ENCODE data around the gene TBC1D14. TPM values are rescaled to one million over a fixed set of nuclear protein-coding genes. Genes with fewer than 3 reads are reported as not detected.

Gene TBC1D14
- total and polyA plus RNA-seq, 2 of the 8 experiments (the other 6 are each of a cell fraction or from before 2014, with no cell fraction given), result 45.6 to 48.2 TPM

GRCh38 chr4:6877067-6877466 lies 32.6 kb upstream of the TBC1D14 start (continued):
- TF ChIP-seq, protein P1, sequence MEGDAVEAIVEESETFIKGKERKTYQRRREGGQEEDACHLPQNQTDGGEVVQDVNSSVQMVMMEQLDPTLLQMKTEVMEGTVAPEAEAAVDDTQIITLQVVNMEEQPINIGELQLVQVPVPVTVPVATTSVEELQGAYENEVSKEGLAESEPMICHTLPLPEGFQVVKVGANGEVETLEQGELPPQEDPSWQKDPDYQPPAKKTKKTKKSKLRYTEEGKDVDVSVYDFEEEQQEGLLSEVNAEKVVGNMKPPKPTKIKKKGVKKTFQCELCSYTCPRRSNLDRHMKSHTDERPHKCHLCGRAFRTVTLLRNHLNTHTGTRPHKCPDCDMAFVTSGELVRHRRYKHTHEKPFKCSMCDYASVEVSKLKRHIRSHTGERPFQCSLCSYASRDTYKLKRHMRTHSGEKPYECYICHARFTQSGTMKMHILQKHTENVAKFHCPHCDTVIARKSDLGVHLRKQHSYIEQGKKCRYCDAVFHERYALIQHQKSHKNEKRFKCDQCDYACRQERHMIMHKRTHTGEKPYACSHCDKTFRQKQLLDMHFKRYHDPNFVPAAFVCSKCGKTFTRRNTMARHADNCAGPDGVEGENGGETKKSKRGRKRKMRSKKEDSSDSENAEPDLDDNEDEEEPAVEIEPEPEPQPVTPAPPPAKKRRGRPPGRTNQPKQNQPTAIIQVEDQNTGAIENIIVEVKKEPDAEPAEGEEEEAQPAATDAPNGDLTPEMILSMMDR (IDR thresholded peaks at IDR 0.05; ENCODE audit: control extremely low read depth in 1 of 3, insufficient read depth in 1 of 3, low read depth in 1 of 3, low read length in 3 of 3), result no peak
- no peak for TF ChIP-seq POU5F1 (IDR thresholded peaks at IDR 0.05; ENCODE audit: low read depth, low read length)
- TF ChIP-seq RBBP5 (IDR thresholded peaks at IDR 0.05; ENCODE audit: borderline replicate concordance, low read depth, low read length), result no peak
- no peak for TF ChIP-seq SIN3A (conservative IDR thresholded peaks at IDR 0.05 in 1 of 2, IDR thresholded peaks at IDR 0.05 in 1 of 2; ENCODE audit: low read depth in 1 of 2, low read length in 2 of 2)
- TF ChIP-seq CHD1 (IDR thresholded peaks at IDR 0.05; ENCODE audit: low read depth, low read length), result no peak
